Adrenal gland (tissue), 5 donors: ENCODE measurements around the gene ZNF570.

Experiments
- POLR2A ChIP-seq, 2 donors: fragments of 450-650 bp; IDR thresholded peaks; one replicate each; pipeline ENCODE4 v1.6.1; 2017; ENCODE audit warnings: antibody characterized with exemption in 2 of 2, mild to moderate bottlenecking in 2 of 2, moderate library complexity in 1 of 2
- TF ChIP-seq, protein P1 (sequence below), 6 experiments: fragments of 450-650 bp in 4 of 6; fragments of 200-600 bp in 2 of 6; sonication (generic) in 1 of 6; IDR thresholded peaks; 1 replicate in 5 of 6; 2 replicates in 1 of 6; pipeline versions ENCODE4 v1.5.1 to v1.8.0; 2016 to 2021; ENCODE audit warnings: antibody characterized with exemption in 6 of 6, mild to moderate bottlenecking in 2 of 6, moderate library complexity in 1 of 6
- donor health status: DM: no; HTN: no; CAD: no.

DNA sequence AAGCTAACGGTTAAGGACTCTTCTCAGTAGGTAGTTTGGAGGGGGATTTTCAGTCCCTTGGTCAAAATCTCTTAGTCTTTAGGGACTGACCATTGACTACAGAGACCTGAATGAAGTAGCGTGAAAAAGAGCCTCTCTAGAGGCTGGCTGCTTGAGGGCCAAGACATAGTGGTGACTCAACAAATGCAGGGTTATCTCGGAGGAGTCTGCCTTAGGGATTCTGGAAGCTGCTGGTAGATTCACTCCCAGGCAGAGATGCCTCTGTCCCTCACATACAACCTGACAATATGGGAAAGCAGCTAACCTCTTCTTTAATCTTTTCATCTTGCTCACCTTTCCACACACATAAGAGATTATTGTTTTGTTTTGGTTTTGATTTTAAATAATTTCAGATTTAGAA is 42.7 kb downstream of the ZNF570 start:
- TF ChIP-seq, protein P1, sequence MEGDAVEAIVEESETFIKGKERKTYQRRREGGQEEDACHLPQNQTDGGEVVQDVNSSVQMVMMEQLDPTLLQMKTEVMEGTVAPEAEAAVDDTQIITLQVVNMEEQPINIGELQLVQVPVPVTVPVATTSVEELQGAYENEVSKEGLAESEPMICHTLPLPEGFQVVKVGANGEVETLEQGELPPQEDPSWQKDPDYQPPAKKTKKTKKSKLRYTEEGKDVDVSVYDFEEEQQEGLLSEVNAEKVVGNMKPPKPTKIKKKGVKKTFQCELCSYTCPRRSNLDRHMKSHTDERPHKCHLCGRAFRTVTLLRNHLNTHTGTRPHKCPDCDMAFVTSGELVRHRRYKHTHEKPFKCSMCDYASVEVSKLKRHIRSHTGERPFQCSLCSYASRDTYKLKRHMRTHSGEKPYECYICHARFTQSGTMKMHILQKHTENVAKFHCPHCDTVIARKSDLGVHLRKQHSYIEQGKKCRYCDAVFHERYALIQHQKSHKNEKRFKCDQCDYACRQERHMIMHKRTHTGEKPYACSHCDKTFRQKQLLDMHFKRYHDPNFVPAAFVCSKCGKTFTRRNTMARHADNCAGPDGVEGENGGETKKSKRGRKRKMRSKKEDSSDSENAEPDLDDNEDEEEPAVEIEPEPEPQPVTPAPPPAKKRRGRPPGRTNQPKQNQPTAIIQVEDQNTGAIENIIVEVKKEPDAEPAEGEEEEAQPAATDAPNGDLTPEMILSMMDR (IDR thresholded peaks at IDR 0.05) = no peak
- TF ChIP-seq POLR2A (IDR thresholded peaks at IDR 0.05) = no peak
